Central memory CD4-positive, alpha-beta T cell (primary cell): ENCODE data around the gene MPST.

Experiments
- DNase-seq: peaks from one replicate; pipeline ENCODE4 v3.0.0; 2022

The MPST gene

GRCh38 chr22:37046589-37046988, 27.0 kb downstream of the MPST start:
- no peak for DNase-seq

GRCh38 chr22:37047006-37047405, 27.5 kb downstream of the MPST start:
- DNase-seq = no peak

DNA sequence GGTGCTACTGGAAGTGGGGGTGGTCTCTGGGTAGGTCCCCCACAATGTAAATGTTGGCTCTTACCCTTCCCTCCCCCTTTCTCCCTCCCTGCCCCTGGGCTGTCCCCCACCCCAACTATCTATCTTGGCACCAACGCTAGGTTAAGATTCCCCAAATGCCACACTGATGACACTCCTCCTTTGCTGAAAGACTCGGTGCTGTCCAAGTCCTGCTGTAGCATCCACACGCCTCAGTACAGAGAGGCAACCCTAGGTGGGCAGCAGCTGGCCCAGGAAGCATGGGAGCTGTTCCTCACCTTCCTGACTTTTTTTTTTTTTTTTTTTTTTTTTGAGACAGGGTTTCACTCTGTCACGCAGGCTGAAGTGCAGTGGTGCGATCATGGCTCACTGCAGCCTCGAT, 28.6 kb downstream of the MPST start:
- no peak for DNase-seq

DNA sequence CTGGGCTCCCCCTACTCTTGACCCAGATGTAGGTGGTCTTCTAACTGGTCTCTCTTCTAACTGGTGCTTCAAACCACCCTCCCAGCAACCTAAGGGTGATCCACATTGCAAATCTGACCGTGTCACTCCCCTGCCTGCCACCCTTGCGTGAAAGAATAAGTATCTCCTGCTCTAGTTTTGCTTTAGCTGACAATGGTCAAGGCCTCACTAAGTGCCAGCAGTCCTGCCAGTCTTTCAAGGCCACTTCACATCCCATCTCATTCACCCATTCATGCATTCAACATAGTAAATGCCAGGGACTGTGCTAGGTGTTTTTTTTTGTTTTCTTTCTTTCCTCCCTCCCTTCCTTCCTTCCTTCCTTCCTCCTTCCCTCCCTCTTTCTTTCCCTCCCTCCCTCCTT, 29.7 kb downstream of the MPST start:
- DNase-seq = no peak

DNA sequence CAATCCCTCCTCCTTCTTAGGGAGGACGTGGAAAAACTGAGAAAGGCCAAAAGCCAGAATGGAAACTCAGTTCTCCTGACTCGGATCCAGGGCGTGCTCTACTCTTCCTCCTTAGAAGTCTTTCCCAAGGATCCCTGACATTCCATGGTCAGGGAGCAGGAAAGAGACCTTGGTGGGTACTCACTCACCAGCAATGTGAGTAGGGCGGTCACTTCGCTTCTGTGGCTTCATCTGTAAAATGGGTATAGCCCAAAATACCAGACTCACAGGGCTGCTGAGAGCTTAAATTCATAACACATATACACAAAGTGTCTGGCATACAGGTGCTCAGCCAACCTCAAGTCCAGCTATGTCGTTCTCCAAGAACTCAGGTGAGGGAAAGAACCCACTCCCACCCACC, 31.4 kb downstream of the MPST start:
- no peak for DNase-seq

DNA sequence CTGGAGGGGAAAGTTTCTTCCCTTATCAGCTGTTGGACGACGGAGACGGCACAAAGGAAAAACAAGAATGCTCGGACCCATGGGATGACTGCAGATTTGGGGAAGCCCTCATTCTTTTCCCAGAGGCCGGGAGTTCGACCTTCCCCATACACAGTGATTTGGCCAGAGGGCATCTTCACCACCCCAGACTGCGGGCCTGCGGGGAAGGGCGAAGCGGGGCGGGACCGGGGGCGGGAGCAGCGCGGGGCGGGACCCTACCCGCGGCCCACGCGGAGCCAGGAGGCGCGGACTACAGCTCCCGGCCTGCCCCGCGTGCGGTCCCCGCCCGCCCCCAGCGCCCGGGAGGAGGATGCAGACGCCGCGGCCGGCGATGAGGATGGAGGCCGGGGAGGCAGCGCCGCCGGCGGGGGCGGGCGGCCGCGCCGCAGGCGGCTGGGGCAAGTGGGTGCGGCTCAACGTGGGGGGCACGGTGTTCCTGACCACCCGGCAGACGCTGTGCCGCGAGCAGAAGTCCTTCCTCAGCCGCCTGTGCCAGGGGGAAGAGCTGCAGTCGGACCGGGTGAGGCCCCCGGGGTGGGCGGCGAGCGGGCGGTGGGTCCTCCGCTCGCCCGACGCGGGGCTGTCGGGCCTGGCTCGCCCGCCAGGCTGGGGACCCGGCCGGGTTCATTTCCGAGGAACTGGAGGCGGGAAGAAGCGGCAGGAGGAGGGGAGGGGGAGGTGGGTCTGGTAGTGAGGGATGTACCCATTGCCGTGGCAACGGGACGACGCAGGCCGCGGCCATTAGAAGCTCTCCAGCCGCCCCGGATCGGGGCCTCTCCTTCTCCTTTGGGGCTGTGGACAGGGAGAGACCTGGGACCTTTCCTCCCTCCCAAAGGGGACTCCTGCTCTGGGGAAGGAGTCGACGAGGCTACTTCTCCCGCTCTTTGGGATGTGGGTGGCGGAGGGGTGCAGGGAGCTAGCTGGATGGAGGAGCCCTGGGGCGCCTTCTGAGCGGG, 32.1 kb downstream of the MPST start, which contains the start of gene KCTD17:
KCTD17 (plus strand) TSS at position 352 of the 995 bp plus-strand sequence; CDS start at position 371, 19 bp downstream.
- peak; percentile 66 for DNase-seq

DNA sequence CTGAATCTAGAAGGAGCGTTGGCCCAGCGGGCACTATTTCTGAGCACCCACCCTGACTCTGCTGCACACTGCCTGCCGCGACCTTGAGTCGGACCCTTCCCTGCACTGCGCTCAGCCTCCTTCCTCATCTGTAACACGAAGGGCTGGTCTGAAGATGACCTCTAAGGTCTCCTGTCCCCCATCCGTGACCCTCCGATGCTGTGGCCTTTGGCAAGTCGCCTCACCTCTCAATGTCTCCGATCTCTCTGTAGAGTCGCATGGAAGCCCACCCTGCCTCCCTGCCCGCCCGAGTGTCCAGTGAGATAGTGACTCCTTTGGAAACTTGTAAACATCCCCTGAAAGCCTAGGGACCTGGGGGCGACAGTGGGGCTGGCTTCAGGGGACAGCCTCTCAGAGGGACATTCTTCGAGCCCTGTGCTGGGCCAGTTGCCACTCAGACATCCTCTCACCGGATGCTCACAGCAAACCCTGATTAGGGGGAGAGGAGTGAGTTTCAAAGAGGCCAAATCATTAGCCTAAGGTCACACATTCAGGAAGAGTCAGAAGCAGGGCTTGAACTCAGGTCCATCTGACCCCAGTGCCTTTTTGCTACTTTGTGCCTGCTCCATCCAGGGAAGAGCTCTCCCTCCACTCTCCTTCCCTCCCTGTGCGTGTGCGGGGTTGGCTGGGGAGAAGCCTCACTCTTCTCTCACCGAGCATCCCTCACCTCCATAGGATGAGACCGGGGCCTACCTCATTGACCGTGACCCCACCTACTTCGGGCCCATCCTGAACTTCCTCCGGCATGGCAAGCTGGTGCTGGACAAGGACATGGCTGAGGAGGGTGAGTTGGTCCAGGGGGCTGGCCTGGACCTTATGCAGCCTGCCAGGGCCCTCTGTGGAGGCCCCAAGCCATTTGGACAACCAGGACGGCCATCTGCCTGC, 33.1 kb downstream of the MPST start:
- no peak for DNase-seq

- no peak for DNase-seq
These were observed 33.9 kb downstream of the MPST start for GRCh38 chr22:37053310-37054055.

- no peak for DNase-seq
These were observed 34.5 kb downstream of the MPST start for GRCh38 chr22:37054056-37054395.

DNA sequence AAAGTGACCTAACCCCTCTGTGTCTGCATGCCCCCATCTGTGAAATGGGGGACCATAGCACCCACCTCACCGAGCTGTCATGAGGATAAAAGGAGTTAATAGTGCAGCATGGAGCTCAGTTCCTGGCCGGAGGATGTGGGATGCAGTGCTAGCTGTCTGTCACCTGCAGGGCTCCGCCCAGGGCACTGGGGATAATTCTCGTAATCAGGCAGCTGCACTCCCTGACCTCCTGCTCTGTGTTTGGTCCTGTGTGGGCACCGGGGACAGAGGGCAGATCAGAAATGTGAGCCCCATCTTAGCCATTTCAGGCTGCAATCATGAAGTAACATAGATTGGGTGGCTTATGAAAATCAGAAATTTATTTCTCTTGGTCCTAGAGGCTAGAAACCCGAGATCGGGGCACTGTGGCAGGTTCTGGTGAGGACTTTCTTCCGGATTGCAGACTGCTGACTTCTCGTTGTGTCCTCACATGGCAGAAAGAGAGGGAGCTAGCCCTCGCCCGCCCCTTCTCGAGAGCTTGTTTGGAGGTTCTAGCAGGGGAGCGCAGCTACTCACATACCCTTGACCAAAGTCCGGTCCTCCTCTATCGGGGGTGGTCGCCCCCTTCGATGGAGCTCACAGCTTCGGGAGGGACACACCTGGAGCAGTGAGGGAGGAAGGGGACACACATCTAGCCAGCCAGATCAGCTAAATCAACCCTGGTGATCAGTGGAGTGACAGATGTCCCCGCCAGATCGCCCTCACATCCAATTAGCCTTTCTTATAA, 35.2 kb downstream of the MPST start:
- no peak for DNase-seq

DNA sequence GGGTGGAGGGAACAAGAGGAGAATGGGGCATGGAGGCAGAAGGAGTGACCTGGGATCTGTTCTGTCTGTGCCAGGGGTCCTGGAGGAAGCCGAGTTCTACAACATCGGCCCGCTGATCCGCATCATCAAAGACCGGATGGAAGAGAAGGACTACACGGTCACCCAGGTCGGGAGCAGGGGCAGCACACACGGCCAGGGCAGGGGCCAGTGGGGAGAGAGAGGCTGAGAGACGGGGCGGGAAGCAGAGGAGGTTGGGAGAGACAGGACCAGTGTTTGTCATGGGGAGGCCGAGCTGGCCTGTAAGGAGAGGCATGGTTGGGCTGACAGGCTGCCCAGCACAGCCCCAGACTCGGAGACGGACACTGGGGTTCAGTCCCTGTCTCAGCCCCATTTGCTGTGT, 36.7 kb downstream of the MPST start:
- no peak for DNase-seq

GRCh38 chr22:37057226-37057625, 37.7 kb downstream of the MPST start:
- DNase-seq = no peak

DNA sequence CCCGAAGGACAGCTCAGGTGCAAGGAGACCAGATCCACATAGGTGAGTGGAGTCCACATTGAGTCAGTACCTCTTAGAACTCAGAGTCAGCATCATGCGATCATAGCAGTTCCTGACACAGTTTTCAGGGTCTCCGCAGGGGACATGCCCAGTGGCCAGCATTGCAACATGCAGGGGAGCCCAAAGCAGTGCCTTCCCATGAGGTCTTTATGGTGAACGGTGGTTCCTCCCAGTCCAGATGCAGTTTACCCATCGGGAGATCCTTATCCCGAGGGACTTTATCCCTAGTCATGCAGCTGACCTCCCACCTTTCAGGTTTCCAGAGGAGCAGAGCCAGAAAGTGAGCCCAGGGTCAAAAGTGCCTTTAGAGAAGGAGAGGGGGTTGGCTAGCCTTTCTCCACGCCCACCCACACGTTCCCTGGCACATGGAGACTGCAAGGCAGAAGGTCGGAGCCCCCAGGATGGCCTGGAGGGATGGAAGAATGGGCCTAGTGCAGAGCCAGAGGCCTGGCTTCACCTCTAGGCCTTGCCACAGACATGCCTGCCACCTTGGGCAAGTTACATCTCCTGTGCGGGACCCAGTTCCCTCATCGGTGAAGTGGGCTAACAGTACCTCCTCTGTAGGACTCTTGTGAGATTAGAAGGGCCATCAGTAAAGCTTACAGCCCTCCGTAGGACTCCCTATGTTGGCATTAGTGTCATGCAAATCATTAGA, 38.4 kb downstream of the MPST start:
- DNase-seq = no peak

- DNase-seq = no peak
These were observed 39.6 kb downstream of the MPST start for GRCh38 chr22:37058917-37059701.

DNA sequence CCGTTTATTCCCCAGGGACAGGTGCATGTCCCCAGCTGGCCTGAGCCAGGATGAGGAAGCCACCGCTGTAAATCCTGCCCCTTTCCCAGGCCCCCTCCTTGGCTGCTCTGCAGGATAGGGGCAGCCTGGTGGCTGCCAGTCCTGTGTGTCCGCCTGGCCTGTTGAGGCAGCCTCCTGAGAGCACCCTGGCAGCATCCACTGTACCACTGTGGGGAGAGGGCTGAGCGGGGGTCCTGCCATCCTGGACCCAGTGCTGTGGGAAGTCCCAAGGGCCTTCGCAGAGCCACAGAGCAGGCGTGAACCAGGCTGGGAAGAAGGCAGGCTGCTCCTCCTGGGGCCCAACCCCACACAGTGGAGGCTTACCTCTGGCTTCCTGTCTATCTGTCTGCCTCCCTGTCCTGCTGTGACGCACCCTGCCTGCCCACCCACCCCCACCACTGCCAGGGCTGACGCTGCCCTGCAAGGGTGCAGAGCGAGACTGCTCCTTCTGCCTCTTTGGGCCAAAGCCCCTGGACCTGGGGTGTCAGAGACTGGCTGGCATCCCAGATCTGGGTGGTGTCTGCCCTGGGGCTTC, 40.4 kb downstream of the MPST start:
- DNase-seq = no peak

GRCh38 chr22:37060801-37061610, 41.5 kb downstream of the MPST start:
- no peak for DNase-seq

GRCh38 chr22:37061611-37062375, 42.3 kb downstream of the MPST start:
- DNase-seq = no peak

DNA sequence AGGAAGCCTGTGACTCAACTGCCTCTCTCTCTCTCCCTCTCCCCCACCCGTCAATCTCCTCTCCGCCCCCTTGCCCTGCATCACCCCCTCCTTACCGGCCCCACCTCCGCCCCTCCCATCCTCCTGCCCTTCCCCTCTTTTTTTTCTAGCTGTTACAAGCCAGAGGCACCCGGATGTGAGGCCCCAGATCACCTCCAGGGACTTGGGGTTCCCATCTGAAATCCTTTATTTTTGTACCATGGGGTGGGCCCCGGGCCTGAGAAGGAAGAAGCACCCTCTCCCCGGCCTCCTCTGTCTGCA, 42.8 kb downstream of the MPST start:
- DNase-seq = no peak
